Measurements from ENCODE around the gene TMEM115. TPM values are rescaled to one million over a fixed set of nuclear protein-coding genes. Genes with fewer than 3 reads are reported as not detected.

Gene TMEM115
- total RNA-seq, 1 experiment from 2014 or later: 21.3 TPM

DNA sequence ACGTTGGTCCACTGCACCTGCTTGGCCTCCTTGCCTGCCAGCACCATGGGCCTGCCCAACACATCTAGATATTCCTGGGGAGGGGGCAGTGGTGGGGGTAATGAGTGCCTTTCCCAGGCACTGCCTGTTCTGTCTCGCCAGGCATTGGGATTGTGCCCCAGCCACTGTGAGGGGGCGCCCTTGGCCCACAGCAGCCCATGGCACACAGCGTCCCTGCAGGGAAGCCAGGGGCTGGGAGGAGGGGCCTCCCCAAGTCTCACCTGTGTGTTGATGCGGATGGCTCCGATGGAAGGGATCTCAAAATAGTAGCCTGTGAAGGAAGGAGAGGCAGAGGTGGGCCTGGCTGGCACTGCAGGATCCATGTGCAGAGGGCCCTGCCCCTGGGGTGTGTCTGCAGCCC, 18.7 kb upstream of the TMEM115 start:
- no peak for DNase-seq (ENCODE audit: low spot score)

DNA sequence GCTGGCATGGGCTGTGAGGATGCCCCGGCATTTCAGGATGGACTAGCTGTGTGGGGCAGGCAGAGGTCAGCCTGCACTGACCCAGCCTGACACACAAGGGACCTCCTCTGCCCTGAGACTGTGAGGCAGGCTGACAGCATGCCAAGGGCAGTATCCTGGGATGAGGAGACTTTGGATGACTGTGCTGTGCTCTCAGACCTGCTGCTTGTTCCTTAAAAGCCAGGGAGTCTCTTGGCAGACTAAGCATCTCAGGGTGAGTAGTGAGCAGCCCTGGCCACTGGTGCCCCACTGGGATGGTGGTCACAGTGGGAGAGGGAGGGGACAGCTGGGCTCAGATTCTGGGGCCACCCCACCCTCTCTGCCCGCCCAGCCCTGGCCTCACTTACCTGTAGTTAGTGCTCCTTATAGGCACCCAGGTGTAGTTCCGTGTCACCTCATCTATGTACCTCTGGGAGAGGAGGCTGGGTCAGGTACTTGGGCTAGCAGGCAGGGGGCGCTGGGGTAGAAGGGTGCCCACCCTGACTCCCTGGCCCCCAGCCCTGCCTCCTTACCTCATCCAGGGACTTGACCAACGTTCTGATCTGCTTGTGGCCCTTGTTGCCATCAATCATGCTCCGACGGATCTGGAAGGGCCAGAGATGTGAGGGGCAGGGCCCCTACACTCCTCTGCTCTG, 16.1 kb upstream of the TMEM115 start:
- no peak for DNase-seq (ENCODE audit: low spot score)

DNA sequence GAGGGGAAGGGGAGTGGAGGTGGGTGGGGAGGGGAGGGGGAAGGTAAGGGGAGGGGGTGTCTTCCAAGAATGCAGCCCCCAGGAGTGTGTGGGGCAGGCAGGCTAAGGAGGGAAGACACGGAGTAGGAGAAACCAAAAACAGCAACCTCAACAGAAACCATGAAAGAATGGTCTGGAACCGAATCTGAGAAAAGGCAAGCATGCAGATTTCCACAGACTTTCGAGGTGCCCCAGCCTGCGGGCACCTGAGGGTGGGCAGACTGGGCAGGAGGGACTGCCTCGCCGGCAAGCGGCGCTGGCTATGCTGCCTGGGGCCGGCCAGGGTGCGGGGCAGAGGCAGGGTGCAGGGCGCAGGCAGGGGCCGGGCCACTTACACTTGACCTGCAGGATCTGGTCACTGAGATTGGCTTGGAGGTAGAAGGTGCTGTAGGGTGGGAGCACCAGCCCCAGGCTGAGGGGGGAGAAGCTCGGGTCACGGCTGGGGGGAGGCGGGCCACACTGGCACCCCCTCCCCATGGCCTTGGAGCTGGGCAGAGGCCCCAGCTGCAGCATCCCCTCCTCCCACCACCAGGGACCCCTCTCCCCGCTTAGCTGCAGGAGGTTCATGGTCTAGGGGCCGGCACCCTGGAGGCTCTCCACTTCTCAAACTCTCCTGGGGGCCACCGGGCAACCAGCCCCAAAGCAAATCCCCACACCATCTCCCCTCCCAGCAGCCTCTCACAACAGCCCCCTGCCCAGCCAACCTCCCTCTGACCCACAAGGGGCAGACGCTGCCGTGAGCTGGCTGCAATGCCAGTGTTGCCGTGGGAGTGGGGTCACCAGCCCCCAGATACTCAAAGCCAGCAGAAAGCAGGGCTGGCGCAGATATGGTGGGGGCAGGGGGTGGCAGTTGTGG, 15.3 kb upstream of the TMEM115 start:
- DNase-seq (ENCODE audit: low spot score): no peak

DNA sequence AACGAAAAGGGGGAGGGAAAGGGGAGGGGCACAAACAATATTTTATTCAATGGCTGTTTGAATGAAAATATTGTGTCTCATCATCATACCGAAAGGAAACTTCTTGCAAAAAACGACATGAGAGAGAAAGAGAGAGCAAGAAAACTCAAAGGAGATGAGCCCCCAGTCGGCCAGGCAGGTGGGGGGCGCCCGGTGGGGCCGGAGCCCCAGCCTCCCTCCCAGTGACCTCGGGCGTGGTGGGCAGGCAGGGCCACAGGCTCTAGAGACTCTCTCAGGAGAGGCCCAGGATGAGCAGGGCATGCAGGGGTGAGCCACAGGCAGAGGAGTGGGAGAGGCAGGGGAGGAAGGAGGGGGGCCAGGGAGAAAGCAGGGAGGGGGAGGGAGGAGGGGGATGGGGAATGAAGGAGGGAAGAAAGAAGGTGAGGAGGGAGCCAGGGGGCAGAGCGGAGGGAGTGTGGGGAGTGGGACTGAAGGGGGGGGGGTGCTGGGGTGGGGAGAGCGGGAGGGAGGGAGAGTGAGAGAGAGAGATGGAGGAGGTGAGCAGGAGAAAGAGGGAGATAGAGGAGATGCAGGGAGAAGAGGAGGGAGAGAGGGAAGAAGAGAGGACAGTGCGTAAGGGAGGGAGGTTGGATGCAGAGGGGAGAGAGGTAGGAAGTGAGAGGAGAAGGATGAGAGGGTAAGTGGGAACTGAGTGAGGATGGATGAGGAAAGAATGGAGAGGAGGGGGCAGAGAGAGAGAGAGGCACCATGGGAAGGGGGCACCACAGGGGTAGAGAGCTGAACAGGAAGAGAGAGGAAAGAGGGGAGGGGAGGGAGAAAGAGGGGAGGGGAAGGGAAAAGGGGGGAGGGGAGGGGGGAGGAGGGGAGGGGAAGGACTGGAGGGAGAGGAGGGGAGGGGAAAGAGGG, 14.1 kb upstream of the TMEM115 start:
- no peak for DNase-seq (ENCODE audit: low spot score)

DNA sequence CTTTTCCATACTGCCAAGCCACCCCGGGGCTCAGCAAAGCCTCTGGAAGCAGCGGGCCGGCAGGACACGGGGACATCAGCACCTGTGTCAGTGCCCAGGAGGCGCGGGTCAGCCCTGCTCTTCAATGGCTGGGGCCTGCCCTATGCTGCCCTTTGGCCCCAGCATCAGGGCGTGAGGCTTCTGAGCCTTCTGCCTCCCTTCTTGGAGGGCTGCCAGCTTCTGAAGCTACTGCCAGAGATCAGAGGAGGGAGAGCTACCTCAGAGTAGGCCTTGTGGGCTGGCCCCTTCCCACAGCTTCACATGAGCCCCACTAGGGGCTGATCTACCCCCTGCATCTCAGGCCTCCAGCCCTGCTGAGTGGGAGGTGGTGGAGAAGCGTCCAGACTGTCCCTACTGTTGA, 13.0 kb upstream of the TMEM115 start:
- no peak for DNase-seq (ENCODE audit: low spot score)

DNA sequence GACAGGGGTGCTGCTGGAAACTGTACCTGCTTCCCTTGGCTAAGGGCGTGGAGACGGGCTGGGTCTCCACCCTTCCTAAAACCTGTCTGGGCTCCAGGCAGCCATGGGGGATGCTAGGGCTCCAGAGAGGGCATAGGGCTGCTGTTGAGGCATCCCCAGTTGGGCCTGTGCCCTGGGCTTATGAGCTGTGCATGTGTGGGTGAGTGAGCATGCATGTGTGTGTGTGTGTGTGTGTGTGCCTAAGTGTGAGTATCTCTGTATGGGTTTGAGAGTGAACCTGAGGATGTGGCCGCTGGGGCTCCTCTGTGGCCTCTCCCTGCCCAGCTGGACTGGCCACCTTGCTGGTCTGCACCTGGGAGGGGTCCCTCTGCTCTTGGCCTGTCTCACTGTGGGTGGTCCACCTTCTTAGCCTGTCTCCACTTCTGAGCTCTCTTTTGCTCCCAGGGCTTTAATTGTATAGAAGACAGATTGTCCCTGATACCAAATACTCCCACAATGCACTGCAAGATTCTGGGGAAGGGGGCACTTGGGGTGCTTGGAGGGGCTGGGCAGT, 11.9 kb upstream of the TMEM115 start:
- DNase-seq (ENCODE audit: low spot score): no peak

DNA sequence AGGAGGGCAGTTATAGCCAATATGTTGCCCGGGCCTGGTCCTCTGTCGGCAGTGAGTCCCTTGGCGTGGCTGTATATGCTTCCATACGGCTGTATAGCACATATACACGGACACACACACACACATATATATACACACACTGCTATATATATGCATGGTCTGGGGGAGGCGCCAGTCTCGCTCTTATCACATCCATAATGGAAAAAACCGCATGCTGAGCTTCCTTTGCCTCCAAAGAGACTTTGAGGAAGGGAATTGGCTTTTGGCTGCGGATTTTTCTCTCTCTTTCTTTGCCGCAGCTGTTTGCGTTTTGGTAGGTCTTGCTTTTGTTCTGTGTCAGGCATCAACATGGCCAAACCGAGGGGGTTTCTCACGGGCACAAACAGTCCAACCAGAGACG, 11.3 kb upstream of the TMEM115 start:
- DNase-seq (ENCODE audit: low spot score): no peak

DNA sequence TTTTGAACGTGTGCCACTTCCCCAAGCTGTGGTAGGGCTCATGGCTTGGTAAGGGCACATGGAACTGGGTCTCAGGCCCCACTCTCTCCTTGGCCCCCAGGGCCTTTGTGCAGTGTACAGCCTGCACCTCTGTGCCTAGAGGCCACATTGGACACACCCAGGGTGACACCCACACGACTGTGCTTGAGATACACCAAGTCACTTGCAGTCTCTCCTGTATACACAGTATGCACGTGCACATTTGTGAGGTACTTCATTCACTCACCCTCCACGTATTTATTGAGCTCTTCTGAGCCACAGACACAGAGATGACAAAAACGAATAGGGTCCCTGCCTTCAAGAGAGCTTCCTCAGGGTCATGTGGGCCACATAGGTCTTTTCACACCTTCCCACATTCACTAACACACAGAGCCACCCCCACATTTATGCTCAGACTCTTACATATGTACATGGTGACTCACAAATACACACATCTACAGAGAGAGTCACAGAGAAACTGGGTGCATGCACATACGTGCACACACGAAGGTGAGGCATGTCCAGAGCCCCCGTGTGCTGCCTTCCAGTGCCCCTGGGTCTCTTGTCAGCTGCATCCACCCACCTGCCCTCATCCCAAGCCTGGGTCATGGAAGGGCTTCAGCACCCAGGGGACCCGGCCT, 9.8 kb upstream of the TMEM115 start:
- DNase-seq (ENCODE audit: low spot score): no peak

DNA sequence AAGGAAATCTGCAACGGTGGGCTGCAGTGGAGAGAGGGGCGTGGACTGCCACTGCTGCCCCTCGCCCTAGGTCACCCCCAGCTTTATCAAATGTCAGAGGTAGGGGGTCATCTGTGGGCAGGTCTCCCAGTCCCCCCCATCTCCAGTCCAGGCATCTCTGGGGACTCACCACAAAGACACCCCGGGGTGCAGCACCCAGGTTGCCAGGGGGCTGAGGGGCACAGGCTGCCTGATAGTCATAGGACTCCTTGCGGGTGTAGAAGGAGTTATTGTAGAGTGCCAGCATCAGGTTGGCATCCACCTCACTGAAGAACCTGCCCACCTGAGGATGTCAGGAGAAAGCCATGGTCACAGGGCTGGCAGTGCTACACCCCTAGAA, 6.5 kb upstream of the TMEM115 start:
- DNase-seq (ENCODE audit: low spot score): no peak

DNA sequence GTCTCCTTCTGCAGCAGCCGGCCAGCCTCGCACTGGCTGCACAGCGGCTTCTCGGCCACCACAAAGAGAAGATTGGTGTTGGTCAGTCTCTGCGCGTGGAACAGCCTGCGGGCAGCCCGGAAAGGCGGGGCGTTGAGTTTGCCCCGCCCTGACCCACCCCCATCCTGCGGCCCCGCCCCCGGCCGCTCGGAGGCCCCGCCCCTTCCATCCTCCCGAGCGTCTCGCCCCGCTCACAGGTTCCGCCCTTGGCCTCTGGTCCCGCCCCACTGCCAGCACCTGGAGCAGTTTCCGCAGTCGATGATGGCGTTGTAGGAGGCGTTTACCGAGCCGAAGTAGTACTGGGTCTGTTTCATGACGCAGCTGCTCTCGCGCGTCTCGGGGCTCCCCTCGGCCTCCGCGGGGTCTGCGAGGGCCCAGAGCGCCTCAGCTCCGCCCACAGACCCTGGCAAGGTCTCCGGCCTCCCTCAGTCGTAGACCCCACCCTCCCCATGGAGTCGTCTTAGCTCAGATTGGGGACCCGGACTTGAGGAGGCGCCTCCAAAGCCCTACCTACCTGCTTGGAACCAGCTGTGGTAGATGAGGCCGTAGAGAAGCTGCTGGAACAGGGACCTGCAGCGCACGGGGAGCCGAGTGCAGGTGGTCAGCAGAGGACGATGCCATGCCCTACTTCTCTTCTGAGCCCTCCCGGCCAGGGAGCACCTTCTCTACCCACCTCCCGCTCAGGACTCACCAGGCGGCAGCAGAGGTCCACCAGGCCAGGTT, 5.9 kb upstream of the TMEM115 start:
- no peak for DNase-seq (ENCODE audit: low spot score)

DNA sequence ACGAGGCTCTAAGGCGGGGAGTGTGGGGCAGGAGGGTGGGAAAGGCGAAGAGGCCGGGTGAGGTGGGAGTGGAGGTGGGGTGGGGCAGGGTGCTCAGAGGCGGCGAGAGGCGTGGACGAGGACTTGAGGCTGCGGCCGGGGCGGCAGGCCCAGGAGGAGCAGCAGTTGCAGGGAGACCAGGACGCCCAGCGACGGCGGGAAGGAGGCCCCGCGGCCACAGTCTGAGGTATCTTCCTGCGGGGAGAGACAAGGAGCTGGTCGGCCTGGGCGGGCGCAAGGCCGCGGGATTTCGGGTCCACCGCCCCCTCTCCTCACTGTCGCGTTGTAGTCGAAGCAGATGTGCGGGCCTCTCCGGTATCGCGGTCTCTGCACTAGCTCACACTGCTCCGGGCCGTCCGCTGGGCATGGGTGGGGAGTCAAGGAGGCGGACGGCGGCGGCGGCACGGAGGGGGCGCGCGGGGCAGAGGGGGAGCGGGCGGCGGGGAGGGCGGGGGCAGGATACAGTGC, 5.3 kb upstream of the TMEM115 start:
- DNase-seq (ENCODE audit: low spot score): no peak

DNA sequence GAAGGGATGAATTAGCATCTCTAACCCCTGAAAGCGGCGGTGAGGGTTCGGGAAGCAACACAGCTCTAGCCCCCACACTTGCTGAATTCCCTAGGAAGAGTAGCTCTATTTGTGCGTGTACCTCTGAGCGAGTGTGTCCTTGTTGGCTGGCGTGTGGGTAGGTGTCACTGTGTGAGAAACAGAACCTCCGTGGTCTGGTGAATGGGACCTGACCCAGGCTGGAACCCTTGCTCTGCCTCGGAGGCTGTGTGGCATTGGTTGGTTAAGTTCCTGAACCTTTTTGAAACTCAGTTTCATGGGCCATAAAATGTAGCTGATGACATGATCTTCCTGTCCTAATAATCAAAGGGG, 414 bp upstream of the TMEM115 start:
- DNase-seq (ENCODE audit: low spot score): no peak

DNA sequence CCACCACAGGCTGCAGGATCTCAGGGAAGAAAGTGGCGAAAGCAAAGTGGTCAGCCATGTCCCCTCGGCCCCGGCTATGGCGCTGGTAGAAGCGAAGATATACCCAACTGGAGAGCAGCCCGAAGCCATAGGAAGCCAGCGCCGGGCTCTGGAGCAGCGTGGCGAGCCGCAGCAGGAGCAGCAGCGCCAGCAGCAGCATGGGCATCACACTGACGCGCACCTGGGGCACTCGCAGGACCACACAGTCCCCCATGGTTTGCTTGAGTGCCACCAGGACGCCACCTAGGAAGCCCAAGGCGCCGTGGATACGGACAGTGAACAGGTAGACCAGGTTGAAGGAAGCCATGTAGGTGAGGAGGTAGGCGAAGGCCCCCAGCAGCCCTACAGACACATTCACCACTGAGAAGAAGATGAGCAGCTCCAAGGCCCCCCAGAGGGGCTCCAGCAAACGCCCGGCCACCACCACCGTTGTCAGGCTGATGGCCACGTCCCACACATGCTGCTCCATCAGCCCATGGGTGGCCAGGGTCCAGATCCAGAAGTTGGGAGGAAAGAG, 888 bp downstream of the TMEM115 start:
- DNase-seq (ENCODE audit: low spot score): no peak

DNA sequence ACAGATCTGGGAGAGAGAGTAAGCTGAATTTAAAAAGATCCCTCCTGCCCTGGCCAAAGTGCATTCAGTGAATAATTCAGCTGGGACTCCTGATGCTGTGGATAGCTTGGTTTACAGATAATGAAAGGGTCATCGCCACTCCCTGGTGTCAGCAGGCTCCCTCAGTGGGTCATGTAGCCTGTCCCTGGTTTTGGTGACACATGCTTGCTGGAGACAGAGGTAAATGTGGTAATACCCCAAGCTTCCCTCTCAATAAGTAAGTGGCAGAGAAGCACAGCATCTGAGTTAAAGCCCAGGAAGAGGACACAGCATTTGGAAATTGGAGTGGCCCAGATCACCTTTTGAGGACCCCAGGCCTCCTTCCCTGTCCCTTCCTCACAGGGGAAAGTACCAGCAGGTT, 1.8 kb downstream of the TMEM115 start:
- DNase-seq (ENCODE audit: low spot score): no peak

DNA sequence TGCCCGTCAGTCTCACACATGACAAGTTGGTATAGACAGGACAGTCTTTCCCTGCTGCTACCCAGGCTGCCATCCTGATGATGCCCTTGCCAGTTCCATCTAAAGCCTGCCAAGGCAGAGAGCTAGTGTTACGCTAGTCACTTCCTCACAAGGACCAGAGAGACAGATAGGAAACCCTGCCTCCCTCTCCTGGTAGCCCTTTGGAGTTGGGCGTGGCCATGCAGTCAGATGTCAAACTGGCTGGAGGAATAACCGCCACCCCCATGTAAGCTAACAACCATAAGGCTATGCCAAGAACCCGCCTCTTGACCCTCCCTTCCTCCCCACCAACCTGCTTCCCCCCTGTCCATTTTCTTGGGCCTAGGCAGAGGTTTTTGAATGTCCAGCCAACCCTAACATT, 2.8 kb downstream of the TMEM115 start:
- no peak for DNase-seq (ENCODE audit: low spot score)

DNA sequence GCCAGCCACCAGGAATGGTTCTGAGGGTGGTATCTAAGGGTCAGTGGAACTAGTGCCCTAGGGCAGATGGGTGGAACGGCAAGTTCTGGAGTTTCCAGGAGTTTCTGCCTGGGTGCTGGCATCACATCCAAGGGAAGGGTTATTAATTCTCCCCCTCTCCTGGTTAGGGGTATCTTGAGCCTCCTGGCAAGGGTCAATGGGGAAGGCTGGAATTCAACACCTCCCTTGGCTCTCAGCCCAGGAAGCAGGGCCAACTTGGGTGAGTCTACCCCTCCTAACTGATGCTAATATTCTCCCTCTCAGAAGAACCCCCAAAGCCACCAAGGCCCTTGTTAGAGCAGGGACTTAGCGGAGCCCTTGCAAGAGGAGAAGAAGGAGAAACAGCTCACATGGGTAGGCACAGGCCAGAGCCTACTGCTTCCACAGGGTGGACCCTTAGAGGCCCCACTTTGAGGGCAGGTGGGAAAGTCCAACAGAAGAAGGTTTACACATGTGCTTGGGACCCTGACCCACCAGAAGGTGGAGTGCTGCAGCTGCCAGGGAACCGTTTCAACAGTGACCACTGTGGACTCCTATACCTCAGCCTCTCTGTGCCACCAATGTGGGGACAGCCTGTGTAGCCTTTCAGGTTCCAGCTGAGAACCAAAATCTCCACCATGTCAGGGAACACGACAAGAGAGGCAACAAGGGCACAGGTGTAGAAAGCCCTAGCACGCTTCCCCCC, 3.3 kb downstream of the TMEM115 start:
- no peak for DNase-seq (ENCODE audit: low spot score)

DNA sequence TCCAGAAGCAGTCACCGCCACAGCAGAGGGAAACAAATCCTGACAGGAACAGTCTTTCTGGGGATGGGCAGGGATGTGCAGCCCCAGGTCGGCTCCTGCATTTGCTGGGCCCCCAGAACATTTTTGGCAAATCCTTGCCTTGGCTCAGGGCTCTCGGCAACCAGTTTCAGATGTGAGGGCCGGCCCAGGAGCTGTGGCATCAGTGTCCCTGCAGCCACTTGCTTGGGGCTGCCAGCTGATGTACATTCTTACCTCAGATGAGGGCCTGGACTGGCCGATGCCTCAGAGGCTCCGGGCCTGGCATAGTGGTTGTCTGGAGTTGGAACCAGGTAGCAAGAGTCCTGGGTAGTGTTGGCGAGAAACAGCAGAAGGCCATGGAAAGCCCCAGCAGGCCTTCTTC, 4.5 kb downstream of the TMEM115 start:
- no peak for DNase-seq (ENCODE audit: low spot score)

DNA sequence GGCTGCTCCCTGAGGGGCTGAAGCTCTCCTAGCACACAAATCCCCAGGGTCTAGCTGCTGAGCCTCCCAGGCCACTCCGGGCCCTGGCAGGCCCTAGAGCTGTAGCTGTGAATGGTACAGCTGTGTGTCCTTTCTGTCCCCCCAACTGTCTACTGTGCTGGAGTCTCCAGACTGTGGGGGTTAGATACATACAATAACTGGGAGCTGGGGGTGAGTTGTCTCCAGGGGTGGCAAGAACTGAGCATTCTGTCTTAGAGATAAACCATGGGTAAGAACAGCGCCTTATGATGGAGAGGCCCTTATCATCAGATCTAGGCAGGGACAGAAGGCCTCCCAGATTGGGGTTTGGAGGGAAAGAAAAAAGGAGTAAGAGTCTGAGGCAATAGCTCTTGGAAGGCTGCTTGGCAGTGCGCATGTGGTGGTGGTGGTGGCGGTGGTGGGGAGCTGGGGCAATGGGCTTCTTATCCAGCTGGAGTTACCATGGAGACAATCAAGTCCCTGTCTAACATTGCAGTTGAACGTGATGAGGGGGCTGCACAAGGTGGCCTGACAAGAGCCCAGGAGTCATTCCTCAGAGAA, 5.0 kb downstream of the TMEM115 start:
- no peak for DNase-seq (ENCODE audit: low spot score)

All from H4 (cell line).